ENCODE measurements around the gene ACTL6B.

ACTL6B gene

GRCh38 chr7:100626530-100627237 lies 29.6 kb downstream of the ACTL6B start:
- DNase-seq (ENCODE audit: low read depth) = peak; percentile 55

- DNase-seq (ENCODE audit: low read depth) = no peak
These were observed 30.2 kb downstream of the ACTL6B start for GRCh38 chr7:100626055-100626454.

GRCh38 chr7:100623951-100624824 lies 32.1 kb downstream of the ACTL6B start:
- no peak for DNase-seq (ENCODE audit: low read depth)

- DNase-seq (ENCODE audit: low read depth) = no peak
These were observed 34.7 kb downstream of the ACTL6B start for GRCh38 chr7:100621554-100621953.

GRCh38 chr7:100620804-100621203 lies 35.4 kb downstream of the ACTL6B start:
- no peak for DNase-seq (ENCODE audit: low read depth)

GRCh38 chr7:100620239-100620638 lies 36.0 kb downstream of the ACTL6B start:
- DNase-seq (ENCODE audit: low read depth) = no peak

GRCh38 chr7:100614308-100614861 lies 41.9 kb downstream of the ACTL6B start:
- no peak for DNase-seq (ENCODE audit: low read depth)

GRCh38 chr7:100613412-100614175 lies 42.7 kb downstream of the ACTL6B start:
- no peak for DNase-seq (ENCODE audit: low read depth)

- no peak for DNase-seq (ENCODE audit: low read depth)
These were observed 43.4 kb downstream of the ACTL6B start for GRCh38 chr7:100612730-100613390.

- DNase-seq (ENCODE audit: low read depth) = peak; percentile 99
These were observed 44.1 kb downstream of the ACTL6B start, which contains the start of gene MOSPD3 for GRCh38 chr7:100611983-100612729. TSS of gene MOSPD3 (plus strand) at chr7:100612540. CDS start at chr7:100612792, 252 bp downstream.

- DNase-seq (ENCODE audit: low read depth) = no peak
These were observed 46.3 kb downstream of the ACTL6B start for GRCh38 chr7:100609958-100610357.

GRCh38 chr7:100607111-100607510 lies 49.1 kb downstream of the ACTL6B start:
- no peak for DNase-seq (ENCODE audit: low read depth)

GRCh38 chr7:100606313-100606712 lies 49.9 kb downstream of the ACTL6B start:
- no peak for DNase-seq (ENCODE audit: low read depth)

- no peak for DNase-seq (ENCODE audit: low read depth)
These were observed 51.0 kb downstream of the ACTL6B start for GRCh38 chr7:100604976-100605911.

GRCh38 chr7:100604028-100604975 lies 51.9 kb downstream of the ACTL6B start:
- no peak for DNase-seq (ENCODE audit: low read depth)

GRCh38 chr7:100603726-100604027 lies 52.6 kb downstream of the ACTL6B start:
- no peak for DNase-seq (ENCODE audit: low read depth)

GRCh38 chr7:100602889-100603725 lies 53.1 kb downstream of the ACTL6B start:
- DNase-seq (ENCODE audit: low read depth) = peak; percentile 74

GRCh38 chr7:100600730-100601038 lies 55.6 kb downstream of the ACTL6B start:
- DNase-seq (ENCODE audit: low read depth) = no peak

Measured in stromal cell of bone marrow (primary cell).